ENCODE data around the gene RGPD5. TPM values are rescaled to one million over a fixed set of nuclear protein-coding genes. Genes with fewer than 3 reads are reported as not detected.
A peak's percentile ranks its signal among the peaks of the same experiment; 100 is the strongest.
"Not testable (repeated sequence)": the region's sequence is repeated elsewhere in the genome, so short reads cannot be mapped to it uniquely, and the experiment has no call there.

RGPD5 gene
- total RNA-seq (100 to 1,000 TPM in 1 of 2 experiments, 10 to 100 TPM in 1; 90.2 to 111 TPM), polyA plus RNA-seq (1 to 10 TPM; 2.8 to 6.2 (median 3.3) TPM), total RNA-seq (0 to 2.5 (median 0.04) reads per million in 6 experiments)

GRCh38 chr2:109794074-109794737 is at the start of gene RGPD5:
RGPD5 (plus strand) TSS chr2:109794305; CDS start chr2:109794466, 161 bp downstream.
- H3K27ac Mint-ChIP-seq: not testable (repeated sequence)

GRCh38 chr2:109751572-109751971 is 42.5 kb upstream of the RGPD5 start:
- not testable (repeated sequence) for H3K4me1 Mint-ChIP-seq

More at GRCh38 chr2:109794074-109794737, at the start of gene RGPD5:
- DNase-seq (peak in 2 of 10 donors; percentile 12 to 15), ATAC-seq (peak; percentile 99)
- H3K4me3 Mint-ChIP-seq, POLR2A ChIA-PET, H3K4me1 Mint-ChIP-seq, H3K36me3 Mint-ChIP-seq, H3K9me3 Mint-ChIP-seq, H3K27me3 Mint-ChIP-seq: not testable (repeated sequence)

DNA sequence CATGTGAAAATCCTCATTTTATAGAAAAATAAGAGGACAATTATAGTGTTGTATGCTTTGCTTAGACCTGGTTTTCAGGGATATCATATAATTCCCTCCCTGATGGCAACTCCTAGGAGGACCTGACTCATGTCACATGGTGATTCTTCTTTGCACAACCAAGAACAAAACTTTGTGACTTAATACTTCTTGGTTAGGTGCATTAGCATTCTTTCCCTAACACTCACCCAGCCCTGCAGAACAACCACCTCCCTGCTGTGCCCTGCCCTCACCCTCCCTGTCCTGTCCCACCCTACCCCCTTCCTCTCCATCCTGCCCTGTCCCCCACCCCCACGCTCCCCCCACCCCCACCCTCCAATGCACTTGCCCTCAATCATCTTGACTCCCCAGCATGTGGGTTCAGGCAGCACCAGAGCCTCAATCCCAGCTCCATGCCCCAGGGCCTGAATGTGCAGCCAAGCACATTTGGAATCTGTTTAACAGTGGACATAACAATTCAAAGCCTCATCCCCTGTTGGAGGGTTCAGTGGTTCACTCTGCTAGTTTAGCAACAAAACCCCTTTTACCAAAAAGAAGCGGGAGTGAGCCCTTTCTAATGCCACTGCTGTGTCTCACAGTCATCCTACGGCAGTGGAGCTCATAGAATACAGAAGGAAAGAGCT is 36.8 kb upstream of the RGPD5 start:
- ATAC-seq, H3K9me3 Mint-ChIP-seq, POLR2A ChIA-PET, H3K36me3 Mint-ChIP-seq, H3K4me3 Mint-ChIP-seq, DNase-seq, H3K27ac Mint-ChIP-seq, H3K4me1 Mint-ChIP-seq, H3K27me3 Mint-ChIP-seq: not testable (repeated sequence)

More at GRCh38 chr2:109751572-109751971, 42.5 kb upstream of the RGPD5 start:
- H3K9me3 Mint-ChIP-seq, ATAC-seq, H3K27me3 Mint-ChIP-seq, DNase-seq, H3K4me3 Mint-ChIP-seq, H3K36me3 Mint-ChIP-seq, POLR2A ChIA-PET, H3K27ac Mint-ChIP-seq: not testable (repeated sequence)

DNA sequence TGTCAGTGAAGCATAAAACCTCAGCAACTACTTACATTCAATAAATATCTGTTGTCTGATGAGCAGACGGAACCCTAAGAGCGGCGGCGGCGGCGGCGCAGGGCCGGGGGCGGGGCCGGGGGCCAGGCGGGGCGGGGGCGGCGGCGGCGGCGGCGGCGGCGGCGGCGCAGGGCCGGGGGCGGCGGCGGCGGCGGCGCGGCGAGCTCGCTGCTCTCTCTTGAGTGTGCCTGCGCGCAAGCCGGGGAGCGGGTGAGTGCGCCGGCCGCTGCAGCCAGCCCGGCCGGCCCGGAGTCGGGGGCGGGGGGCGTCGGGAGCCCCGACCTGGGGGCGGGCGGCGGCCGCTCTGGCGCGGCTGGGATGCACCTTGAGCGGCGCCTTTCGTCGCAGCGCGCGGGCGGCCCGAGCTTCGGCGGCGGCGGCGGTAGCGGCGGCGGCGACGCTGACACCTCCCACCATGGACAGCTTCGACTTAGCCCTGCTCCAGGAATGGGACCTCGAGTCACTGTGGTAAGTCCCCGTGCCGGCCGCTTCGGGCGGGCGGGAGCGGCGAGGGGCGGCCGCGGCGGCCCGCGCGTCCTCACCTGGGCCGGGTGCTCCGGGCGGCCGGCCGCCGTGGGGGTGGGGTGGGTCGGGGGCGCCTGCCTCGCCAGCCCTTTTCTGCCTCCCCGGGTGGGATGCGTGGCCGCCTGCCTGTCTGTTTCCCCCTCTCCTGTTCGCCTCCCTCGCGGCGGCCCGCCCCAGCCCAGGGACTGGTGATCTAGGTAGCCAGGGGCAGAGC is 33.7 kb upstream of the RGPD5 start:
- POLR2A ChIA-PET, H3K4me1 Mint-ChIP-seq, H3K27ac Mint-ChIP-seq, H3K27me3 Mint-ChIP-seq, DNase-seq, H3K9me3 Mint-ChIP-seq, H3K36me3 Mint-ChIP-seq: not testable (repeated sequence)
- H3K4me3 Mint-ChIP-seq: peak overlapping the region in 2 of 10 donors; percentile 27 to 31
- ATAC-seq: peak; percentile 53 to 69

DNA sequence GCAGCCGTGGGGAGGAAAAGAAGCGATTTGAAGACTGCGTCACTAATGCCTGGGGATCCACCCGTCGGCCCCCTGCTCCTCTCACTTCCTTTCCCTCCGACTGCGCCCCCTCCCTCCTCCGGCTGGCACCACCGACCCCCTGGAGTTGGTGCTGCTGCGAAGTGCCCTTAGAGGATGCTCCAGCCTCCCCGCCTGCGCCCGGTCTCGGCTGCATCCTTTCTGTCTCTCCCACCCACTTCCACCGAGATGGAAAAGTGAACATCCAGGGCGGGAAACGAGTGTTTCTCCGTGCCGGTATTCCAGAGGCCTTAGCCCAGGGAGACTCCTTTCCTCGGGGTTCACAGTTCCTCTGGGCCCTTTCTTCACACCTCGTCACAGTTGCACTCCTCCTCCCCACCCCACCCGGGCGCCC is 33.1 kb upstream of the RGPD5 start:
- H3K9me3 Mint-ChIP-seq, POLR2A ChIA-PET, H3K27me3 Mint-ChIP-seq, H3K4me1 Mint-ChIP-seq, H3K27ac Mint-ChIP-seq, H3K36me3 Mint-ChIP-seq: not testable (repeated sequence)
- ATAC-seq (peak; percentile 69 to 76), DNase-seq (peak in 2 of 10 donors; percentile 0 to 3)
- H3K4me3 Mint-ChIP-seq: peak overlapping the region in 2 of 10 donors; percentile 33 to 51

DNA sequence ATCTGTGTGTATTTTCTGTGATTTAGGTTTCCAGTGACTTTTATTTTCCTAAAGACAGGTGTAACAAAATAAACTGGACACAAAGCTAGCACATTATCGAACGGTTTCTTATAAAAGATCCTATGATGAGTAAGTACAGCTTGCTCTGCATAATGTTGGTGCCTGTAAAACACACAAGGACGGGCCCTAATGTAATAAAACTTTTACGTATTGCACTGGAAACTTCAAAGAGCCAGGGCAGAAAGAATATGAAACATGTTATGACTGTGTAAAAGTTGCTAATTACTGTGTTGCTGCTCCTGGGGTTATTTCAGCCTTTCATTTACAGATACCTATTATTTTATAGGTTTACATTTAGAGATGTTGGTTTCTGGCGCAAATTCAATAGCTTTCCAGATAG is 32.1 kb upstream of the RGPD5 start:
- DNase-seq, H3K36me3 Mint-ChIP-seq, H3K4me3 Mint-ChIP-seq, H3K27ac Mint-ChIP-seq, H3K9me3 Mint-ChIP-seq, H3K4me1 Mint-ChIP-seq, POLR2A ChIA-PET, H3K27me3 Mint-ChIP-seq, ATAC-seq: not testable (repeated sequence)

- H3K4me1 Mint-ChIP-seq, H3K27me3 Mint-ChIP-seq, ATAC-seq, POLR2A ChIA-PET, H3K27ac Mint-ChIP-seq, H3K9me3 Mint-ChIP-seq, H3K4me3 Mint-ChIP-seq, H3K36me3 Mint-ChIP-seq: not testable (repeated sequence)
- DNase-seq: peak in 1 of 10 donors; percentile 16
Observed at GRCh38 chr2:109766074-109766473, 28.0 kb upstream of the RGPD5 start.

DNA sequence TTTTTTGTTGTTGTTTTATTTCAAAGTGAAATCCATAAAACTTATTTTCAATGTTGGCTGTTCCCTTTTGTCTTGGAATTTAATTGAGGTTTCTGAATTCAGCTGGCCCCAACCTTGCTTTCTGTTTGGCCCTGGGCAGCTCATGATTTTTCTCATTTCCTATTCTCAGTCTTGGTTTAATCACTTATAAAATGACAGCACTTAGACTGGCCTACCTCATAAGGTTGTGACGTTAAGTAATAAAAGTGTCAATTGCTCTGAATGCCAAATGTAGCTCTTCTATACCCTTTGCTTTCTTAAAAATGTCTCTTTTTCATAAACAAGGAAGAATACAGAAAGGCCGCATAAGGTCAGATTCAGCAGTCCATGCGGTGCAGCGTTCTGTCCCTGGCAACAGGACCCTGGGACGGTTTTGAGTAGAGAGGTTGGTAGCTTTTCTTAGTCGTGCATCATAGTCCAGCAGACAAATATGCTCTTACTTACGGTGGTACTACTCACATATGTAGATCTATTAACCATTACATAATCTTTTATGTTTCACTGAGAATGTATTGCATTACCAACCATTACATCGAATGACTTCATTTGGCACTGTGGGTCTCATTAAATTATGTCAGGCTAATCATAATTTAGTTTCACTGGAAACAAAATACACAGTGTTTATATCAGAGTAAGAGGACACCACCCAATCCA is 27.1 kb upstream of the RGPD5 start:
- H3K4me3 Mint-ChIP-seq: not testable (repeated sequence)

DNA sequence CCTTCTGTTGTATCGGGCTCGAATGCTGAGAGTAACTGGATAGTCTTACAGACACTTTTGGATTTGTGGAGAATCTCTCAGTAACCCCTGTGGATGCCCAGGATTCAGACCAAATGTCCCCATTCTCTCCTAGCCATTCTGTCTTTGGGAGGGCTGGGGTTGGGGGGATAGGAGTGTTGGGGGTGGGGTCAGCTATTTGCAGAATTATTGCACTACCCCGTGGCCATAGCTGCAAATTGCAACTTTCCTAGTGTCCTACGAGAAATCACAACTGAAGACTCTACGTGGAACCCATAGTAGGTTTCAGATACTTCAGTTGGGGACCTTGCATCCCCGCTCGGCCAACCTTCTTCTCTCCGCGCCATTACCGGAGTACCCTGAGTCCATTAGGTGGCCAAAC is 25.2 kb upstream of the RGPD5 start:
- ATAC-seq, H3K4me1 Mint-ChIP-seq, H3K27me3 Mint-ChIP-seq, H3K27ac Mint-ChIP-seq, H3K4me3 Mint-ChIP-seq, POLR2A ChIA-PET, H3K36me3 Mint-ChIP-seq, H3K9me3 Mint-ChIP-seq: not testable (repeated sequence)
- peak in 1 of 10 donors; percentile 18 for DNase-seq

More for the DNA sequence above, 27.1 kb upstream of the RGPD5 start:
- DNase-seq, POLR2A ChIA-PET, H3K36me3 Mint-ChIP-seq, H3K4me1 Mint-ChIP-seq, H3K27me3 Mint-ChIP-seq, H3K27ac Mint-ChIP-seq, ATAC-seq, H3K9me3 Mint-ChIP-seq: not testable (repeated sequence)

GRCh38 chr2:109779118-109779517 is 15.0 kb upstream of the RGPD5 start:
- H3K9me3 Mint-ChIP-seq, H3K4me3 Mint-ChIP-seq, H3K36me3 Mint-ChIP-seq, ATAC-seq, DNase-seq, POLR2A ChIA-PET, H3K27ac Mint-ChIP-seq, H3K4me1 Mint-ChIP-seq, H3K27me3 Mint-ChIP-seq: not testable (repeated sequence)

DNA sequence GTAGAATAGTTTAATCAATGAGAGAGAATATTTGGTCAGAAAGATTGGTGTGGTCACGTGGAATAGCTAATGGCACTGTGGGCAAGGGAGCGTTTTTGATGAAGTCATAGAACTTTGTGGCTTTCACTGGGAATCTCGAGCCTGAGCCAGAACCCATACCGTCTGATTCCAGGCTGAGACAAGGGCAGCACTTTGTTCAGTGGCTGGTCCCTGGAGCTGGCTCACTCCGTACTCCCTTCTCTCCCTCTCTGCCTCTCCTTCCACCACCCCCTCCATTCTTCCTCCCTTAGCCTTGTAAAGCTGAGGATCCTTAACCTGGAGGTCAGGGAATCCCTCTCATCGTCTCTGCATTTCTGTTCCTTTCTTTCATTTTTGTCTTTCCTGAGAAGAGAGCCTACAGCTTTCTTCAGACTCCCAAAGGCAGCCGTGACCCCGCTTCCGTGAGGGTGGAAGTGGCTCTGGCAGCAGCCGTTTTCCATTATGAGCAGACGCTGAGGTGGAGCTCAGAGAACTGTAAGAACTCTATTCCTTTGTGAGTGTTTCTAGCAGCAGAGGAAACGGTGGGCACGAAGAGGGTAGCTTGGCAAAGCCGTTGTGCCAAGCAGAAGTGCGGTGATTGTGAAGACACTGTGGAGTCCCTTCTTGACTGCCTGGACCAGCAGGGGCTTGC is 12.8 kb upstream of the RGPD5 start:
- H3K27me3 Mint-ChIP-seq, H3K27ac Mint-ChIP-seq, H3K4me1 Mint-ChIP-seq, POLR2A ChIA-PET, DNase-seq, H3K4me3 Mint-ChIP-seq, H3K36me3 Mint-ChIP-seq, ATAC-seq, H3K9me3 Mint-ChIP-seq: not testable (repeated sequence)

GRCh38 chr2:109782446-109782993 is 11.6 kb upstream of the RGPD5 start:
- H3K4me1 Mint-ChIP-seq, H3K36me3 Mint-ChIP-seq, ATAC-seq, DNase-seq, POLR2A ChIA-PET, H3K9me3 Mint-ChIP-seq, H3K27ac Mint-ChIP-seq, H3K27me3 Mint-ChIP-seq, H3K4me3 Mint-ChIP-seq: not testable (repeated sequence)

Measured in naive thymus-derived CD8-positive, alpha-beta T cell (primary cell).